K562 (cell line): ENCODE data around the gene OXT. TPM values are rescaled to one million over a fixed set of nuclear protein-coding genes. Genes with fewer than 3 reads are reported as not detected.

ENCODE experiments used
- ATAC-seq: fragments of 200-7000 bp; cut with Tn5 transposase; 3 replicates; pipeline ENCODE4 v1.9.1; 2020; ENCODE audit warnings: moderate library complexity
- BruUV-seq: library from RNA; stranded (reverse); fragments of 400-500 nt; replicated peaks from 2 replicates; lab custom pipeline; 2021; lab: Mats Ljungman, UMichigan
- CTCF ChIA-PET: fragments of 300-600 bp; formaldehyde crosslinking; extraction: SDS; loops from one replicate; lab custom pipeline; 2021; ENCODE audit warnings: low intra/inter-chr PET ratio; lab: Yijun Ruan, JAX
- POLR2A ChIA-PET: fragments of 300-600, 350-650 bp; sonication (Branson Sonifier 250); formaldehyde crosslinking; extraction: SDS; loops from one replicate; lab custom pipeline; 2021; ENCODE audit warnings: antibody characterized with exemption, inconsistent platforms; lab: Yijun Ruan, JAX
- DNase-seq, 4 experiments: peaks; one replicate each; pipeline versions ENCODE4 v3.0.0 to v3.0.0-alpha.2; 2011 to 2018; ENCODE audit warnings: low spot score in 3 of 4, mixed read lengths in 3 of 4; ENCODE audit errors: extremely low read depth in 1 of 4
- FAIRE-seq: peaks from 2 replicates; lab custom pipeline; 2011; peaks lifted over from hg19 to GRCh38; lab: Jason Lieb, UNC
- H2AFZ ChIP-seq: 2 replicates; pipeline ENCODE4 v1.6.0; 2011; ENCODE audit warnings: low read depth, low read length, control low read depth, inconsistent platforms
- H3K27ac ChIP-seq: fragments of 200-600 bp; 3 replicates; pipeline ENCODE4 v1.8.0; 2011; ENCODE audit warnings: low read depth, mild to moderate bottlenecking, control low read depth, inconsistent platforms, low read length, moderate library complexity, mixed read lengths; ENCODE audit errors: extremely low read depth
- H3K27me3 ChIP-seq, 2 experiments: fragments of 300-600 bp in 1 of 2; 2 replicates in 1 of 2; 3 replicates in 1 of 2; pipeline versions ENCODE4 v1.6.0 to v1.8.0; 2011; ENCODE audit warnings: inconsistent platforms in 2 of 2, low read length in 2 of 2, mild to moderate bottlenecking in 1 of 2, mixed read lengths in 1 of 2, moderate library complexity in 1 of 2; ENCODE audit not compliant: control insufficient read depth in 2 of 2, insufficient read depth in 2 of 2
- H3K36me3 ChIP-seq: fragments of 300-600 bp; 3 replicates; pipeline ENCODE4 v1.8.0; 2011; ENCODE audit warnings: mild to moderate bottlenecking, low read length, inconsistent platforms; ENCODE audit not compliant: control insufficient read depth, insufficient read depth
- H3K4me1 ChIP-seq, 2 experiments: fragments of 200-600 bp in 1 of 2; replicated peaks in 1 of 2; 2 replicates in 1 of 2; 3 replicates in 1 of 2; pipeline versions ENCODE4 v1.5.1 to v1.8.0; 2011; ENCODE audit warnings: inconsistent platforms in 2 of 2, low read length in 2 of 2, mild to moderate bottlenecking in 1 of 2, mixed read lengths in 1 of 2, moderate library complexity in 1 of 2; ENCODE audit not compliant: control insufficient read depth in 2 of 2, insufficient read depth in 2 of 2
- H3K4me2 ChIP-seq: 2 replicates; pipeline ENCODE4 v1.6.1; 2011; ENCODE audit warnings: low read length, control low read depth, inconsistent platforms, mixed read lengths; ENCODE audit not compliant: insufficient read depth
- H3K4me3 ChIP-seq: fragments of 200-600 bp; sonication (generic), shearing (Covaris generic); 2 replicates; pipeline ENCODE4 v1.5.1; 2016; ENCODE audit warnings: control low read depth, inconsistent platforms
- H3K79me2 ChIP-seq: fragments of 200-600 bp; 3 replicates; pipeline ENCODE4 v1.8.0; 2011; ENCODE audit warnings: low read length, inconsistent platforms; ENCODE audit not compliant: control insufficient read depth, insufficient read depth
- H3K9ac ChIP-seq, 2 experiments: 2 replicates each; pipeline versions ENCODE4 v1.6.0 to v1.6.1; 2011; ENCODE audit warnings: low read depth in 2 of 2, low read length in 2 of 2, control low read depth in 1 of 2, inconsistent platforms in 1 of 2, mild to moderate bottlenecking in 1 of 2, mixed read lengths in 1 of 2; ENCODE audit not compliant: insufficient read depth in 1 of 2
- H3K9me1 ChIP-seq: one replicate; pipeline ENCODE4 v1.6.0; 2011; ENCODE audit warnings: inconsistent platforms, mild to moderate bottlenecking, low read length, moderate library complexity; ENCODE audit not compliant: control insufficient read depth, insufficient read depth
- H3K9me3 ChIP-seq: replicated peaks from 2 replicates; pipeline ENCODE4 v1.5.1; 2011; ENCODE audit warnings: low read depth, low read length, inconsistent platforms; ENCODE audit not compliant: control insufficient read depth, insufficient read depth
- H4K20me1 ChIP-seq: replicated peaks from 2 replicates; pipeline ENCODE4 v1.6.1; 2011; ENCODE audit warnings: low read length, inconsistent platforms, mixed read lengths; ENCODE audit not compliant: control insufficient read depth, insufficient read depth
- ATF1 ChIP-seq, 2 experiments: fragments of 450-650 bp in 1 of 2; IDR thresholded peaks; 2 replicates each; pipeline ENCODE4 v1.6.1; 2016; ENCODE audit warnings: missing compliant biosample characterization in 1 of 2, missing genetic modification characterization in 1 of 2
- BCOR ChIP-seq: fragments of 450-650 bp; IDR thresholded peaks from 2 replicates; pipeline ENCODE4 v1.6.1; 2016
- BRD9 ChIP-seq: fragments of 450-650 bp; IDR thresholded peaks from 2 replicates; pipeline ENCODE4 v1.6.1; 2018; ENCODE audit warnings: low read depth; ENCODE audit not compliant: partially characterized antibody
- CC2D1A ChIP-seq: fragments of 450-650 bp; IDR thresholded peaks from 2 replicates; pipeline ENCODE4 v1.6.1; 2017; ENCODE audit warnings: mild to moderate bottlenecking
- ESRRB ChIP-seq: fragments of 250-450 bp; sonication (Bioruptor Pico); IDR thresholded peaks from 2 replicates; pipeline ENCODE4 v1.5.0; 2020; ENCODE audit warnings: mild to moderate bottlenecking, moderate library complexity, borderline replicate concordance
- ILF3 ChIP-seq: fragments of 450-650 bp; IDR thresholded peaks from 2 replicates; pipeline ENCODE4 v1.6.1; 2018; ENCODE audit warnings: antibody characterized with exemption, mild to moderate bottlenecking, moderate library complexity, borderline replicate concordance
- LARP7 ChIP-seq: fragments of 450-650 bp; IDR thresholded peaks from 2 replicates; pipeline ENCODE4 v1.6.1; 2016
- NELFE ChIP-seq: IDR thresholded peaks from 2 replicates; pipeline ENCODE4 v1.6.1; 2011; ENCODE audit warnings: mild to moderate bottlenecking; ENCODE audit not compliant: insufficient read depth, insufficient read length
- TEAD2 ChIP-seq: fragments of 450-650 bp; IDR thresholded peaks from 2 replicates; pipeline ENCODE4 v1.6.1; 2016; ENCODE audit warnings: missing genetic modification characterization, control low read depth, missing compliant biosample characterization
- TFAM ChIP-seq: fragments of 250-450 bp; sonication (Bioruptor Pico); conservative IDR thresholded peaks from 2 replicates; pipeline ENCODE4 v1.5.0; 2021; ENCODE audit warnings: mild to moderate bottlenecking, moderate library complexity
- ZBED1 ChIP-seq: IDR thresholded peaks from 2 replicates; pipeline ENCODE4 v1.6.1; 2014
- ZC3H4 ChIP-seq: sonication (generic); formaldehyde crosslinking; IDR thresholded peaks from 2 replicates; pipeline ENCODE4 v1.9.0; 2021; ENCODE audit warnings: missing genetic modification reagents, borderline replicate concordance
- ZNF143 ChIP-seq: sonication (generic); formaldehyde crosslinking; IDR thresholded peaks from 2 replicates; pipeline ENCODE4 v1.9.0; 2022; ENCODE audit warnings: mild to moderate bottlenecking, missing genetic modification reagents
- WGBS: fragments of 100-300 bp; shearing (Covaris generic); methylation state at CpG from one replicate; pipeline ENCODE4 v1.1.6; 2016; ENCODE audit warnings: low coverage, mixed read lengths; ENCODE audit not compliant: insufficient coverage; ENCODE audit errors: missing lambda C conversion rate; 5-methylcytosine and 5-hydroxymethylcytosine counted together
- in situ Hi-C: fragments of 300-500 bp; cut with MboI; formaldehyde crosslinking; loops from 4 replicates; pipeline ENCODE4 v1.15.0; 2018; ENCODE audit warnings: inconsistent platforms, mixed read lengths
- intact Hi-C: fragments of 100-400 bp; cut with micrococcal nuclease; formaldehyde crosslinking; loops from 2 replicates; pipeline ENCODE4 v1.14.2; 2022
- polyA plus RNA-seq, 8 experiments: library from polyadenylated mRNA; depleted of rRNA in 4 of 8; stranded (reverse) in 5 of 8; unstranded in 3 of 8; fragments of >200 nt; fragmentation: Nextera tagmentation in 2 of 8; fragmentation: Illumina TruSeq in 1 of 8; extraction: Ambion mirVana in 2 of 8; extraction: Trizol in 1 of 8; gene quantifications; 2 replicates each; pipeline versions ENCODE4 v1.2.1 to v1.2.3, GENCODE V29; 2011 to 2014; ENCODE audit warnings: inconsistent platforms in 1 of 8, missing spikeins in 1 of 8
- total RNA-seq, 7 experiments: library from RNA; depleted of rRNA in 6 of 7; stranded (reverse); fragments of >200 nt in 6 of 7; fragmentation: Illumina TruSeq in 2 of 7; extraction: Trizol in 2 of 7; gene quantifications; 2 replicates each; pipeline versions ENCODE4 v1.2.1 to v1.2.3, GENCODE V29; 2011 to 2021; ENCODE audit warnings: low replicate concordance in 1 of 7
- TF ChIP-seq, protein P1 (sequence below): fragments of 200-400 bp; formaldehyde crosslinking; IDR thresholded peaks from 2 replicates; pipeline ENCODE4 v1.6.1; 2017; ENCODE audit warnings: mild to moderate bottlenecking, low read depth, low read length, moderate library complexity

Gene OXT
- total and polyA plus RNA-seq, 9 of the 15 experiments (the other 6 are each of a cell fraction or from before 2014, with no cell fraction given) = not detected

DNA sequence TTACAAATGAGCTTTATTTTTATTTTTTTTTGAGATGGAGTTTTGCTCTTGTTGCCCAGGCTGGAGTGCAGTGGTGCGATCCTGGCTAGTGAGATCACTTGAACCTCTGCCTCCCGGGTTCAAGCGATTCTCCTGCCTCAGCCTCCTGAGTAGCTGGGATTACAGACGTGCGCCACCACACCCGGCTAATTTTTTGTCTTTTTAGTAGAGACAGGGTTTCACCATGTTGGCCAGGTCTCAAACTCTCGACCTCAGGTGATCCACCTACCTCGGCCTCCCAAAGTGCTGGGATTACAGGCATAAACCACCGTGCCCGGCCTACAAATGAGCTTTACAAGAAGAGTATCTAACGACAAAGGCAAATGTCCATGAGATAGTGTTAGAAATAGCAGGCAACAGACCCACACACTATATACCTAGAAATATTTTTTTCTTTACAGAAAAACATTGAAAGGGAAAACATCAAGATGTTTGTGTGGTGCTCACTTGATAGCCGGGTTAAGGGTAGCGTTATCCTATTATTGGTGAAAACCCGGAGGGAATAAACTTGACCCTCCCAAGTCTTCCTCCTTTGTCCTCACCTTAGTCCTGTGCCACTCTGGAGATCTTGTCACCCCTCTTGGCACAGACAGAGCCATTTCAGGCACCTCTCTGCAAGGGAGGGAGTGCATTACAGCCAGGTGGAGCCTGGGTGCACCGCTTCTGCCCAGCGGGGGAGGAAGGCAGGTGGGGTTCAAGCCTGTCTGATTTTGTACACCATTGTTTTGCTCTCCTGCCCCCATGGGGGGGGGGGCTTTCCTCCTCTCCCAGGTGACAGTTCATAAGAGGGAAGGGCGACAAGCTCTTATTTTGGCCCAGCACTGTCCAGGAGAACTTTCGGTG lies 34.1 kb downstream of the OXT start:
- no peak overlapping the region for H2AFZ ChIP-seq
- H3K27me3 ChIP-seq = no peaks in the 10 kb centered on the region
- CTCF ChIA-PET = no interaction called here
- in situ Hi-C loops (no loop called here), intact Hi-C loops (loop anchor here (2.0 to 5.0 kb wide), 2 partner anchors 38 to 51 kb away; no protein-coding TSS in a partner anchor)
- no peak for ATAC-seq
- no peaks in the 10 kb centered on the region for H3K79me2 ChIP-seq
- peaks cover 0 to 7% of the 10 kb centered on the region in 2 experiments; a peak in 2 of 5 replicates for H3K4me1 ChIP-seq
- TF ChIP-seq ZC3H4 (CRISPR knock-in tag) = no peak
- no peak for TF ChIP-seq CC2D1A
- no peaks in the 10 kb centered on the region for H3K9me1 ChIP-seq
- H3K4me2 ChIP-seq = no peak overlapping the region
- no peak overlapping the region for H3K4me3 ChIP-seq
- BruUV-seq = no TSS peak
- no peak for FAIRE-seq
- no peak for DNase-seq
- 61% methylated on average over 16 of the region's 18 CpGs for WGBS
- POLR2A ChIA-PET = interaction anchor here (1.6 kb wide), 1 partner anchor 23 kb away, joined by 3 read pairs; no protein-coding TSS in a partner anchor
- H3K9me3 ChIP-seq = no peaks in the 10 kb centered on the region
- no peak overlapping the region for H3K27ac ChIP-seq
- no peak overlapping the region for H3K9ac ChIP-seq
- no peaks in the 10 kb centered on the region for H4K20me1 ChIP-seq
- no peaks in the 10 kb centered on the region; the same call in 2 of the 3 replicates for H3K36me3 ChIP-seq

DNA sequence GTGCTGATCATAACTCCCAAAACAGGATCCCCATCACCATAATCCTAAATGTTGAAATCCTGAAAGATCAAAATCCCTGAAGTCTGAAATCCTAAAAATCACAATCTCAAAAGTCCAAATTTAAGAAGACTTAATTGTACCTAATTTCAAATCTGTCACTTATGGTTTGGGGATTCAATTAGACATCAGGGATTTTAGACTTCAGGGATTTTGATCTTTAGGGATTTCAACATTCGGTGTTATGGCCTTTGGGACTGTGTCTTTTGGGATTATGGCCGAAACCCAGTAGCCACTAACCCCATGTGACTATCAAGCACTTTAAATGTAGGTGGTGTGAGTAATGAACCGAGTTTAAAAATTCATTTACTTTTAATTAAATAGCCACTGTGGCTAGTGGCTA lies 34.8 kb downstream of the OXT start:
- ATAC-seq = no peak
- H3K9me1 ChIP-seq = no peaks in the 10 kb centered on the region
- H3K27ac ChIP-seq = no peak overlapping the region
- CTCF ChIA-PET = no interaction called here
- H3K4me1 ChIP-seq = peaks cover 0 to 7% of the 10 kb centered on the region in 2 experiments; a peak in 2 of 5 replicates
- peaks cover under 1% of the 10 kb centered on the region; the same call in 1 of the 2 replicates for H4K20me1 ChIP-seq
- POLR2A ChIA-PET = interaction anchor here (1.6 kb wide), 1 partner anchor 22 kb away, joined by 3 read pairs; no protein-coding TSS in a partner anchor
- BruUV-seq = no TSS peak
- H2AFZ ChIP-seq = no peak overlapping the region
- H3K4me3 ChIP-seq = no peak overlapping the region
- no peak for FAIRE-seq
- H3K79me2 ChIP-seq = no peaks in the 10 kb centered on the region
- no peaks in the 10 kb centered on the region for H3K27me3 ChIP-seq
- no peak overlapping the region for H3K9ac ChIP-seq
- 65% methylated on average over 3 of the region's 3 CpGs for WGBS
- intact Hi-C loops (loop anchor here (5.0 kb wide), 1 partner anchor 39 kb away; no protein-coding TSS in a partner anchor), in situ Hi-C loops (no loop called here)
- no peak for DNase-seq
- H3K36me3 ChIP-seq = no peaks in the 10 kb centered on the region; the same call in 2 of the 3 replicates
- no peak overlapping the region for H3K4me2 ChIP-seq
- no peaks in the 10 kb centered on the region for H3K9me3 ChIP-seq
- no peak for TF ChIP-seq LARP7
- TF ChIP-seq ZBED1 = no peak
- no peak for TF ChIP-seq ATF1 (CRISPR knock-in tag; IDR thresholded peaks at IDR 0.05)
- TF ChIP-seq ATF1 (tag; IDR thresholded peaks at IDR 0.05) = no peak
- TF ChIP-seq BCOR = no peak
- TF ChIP-seq, protein P1, sequence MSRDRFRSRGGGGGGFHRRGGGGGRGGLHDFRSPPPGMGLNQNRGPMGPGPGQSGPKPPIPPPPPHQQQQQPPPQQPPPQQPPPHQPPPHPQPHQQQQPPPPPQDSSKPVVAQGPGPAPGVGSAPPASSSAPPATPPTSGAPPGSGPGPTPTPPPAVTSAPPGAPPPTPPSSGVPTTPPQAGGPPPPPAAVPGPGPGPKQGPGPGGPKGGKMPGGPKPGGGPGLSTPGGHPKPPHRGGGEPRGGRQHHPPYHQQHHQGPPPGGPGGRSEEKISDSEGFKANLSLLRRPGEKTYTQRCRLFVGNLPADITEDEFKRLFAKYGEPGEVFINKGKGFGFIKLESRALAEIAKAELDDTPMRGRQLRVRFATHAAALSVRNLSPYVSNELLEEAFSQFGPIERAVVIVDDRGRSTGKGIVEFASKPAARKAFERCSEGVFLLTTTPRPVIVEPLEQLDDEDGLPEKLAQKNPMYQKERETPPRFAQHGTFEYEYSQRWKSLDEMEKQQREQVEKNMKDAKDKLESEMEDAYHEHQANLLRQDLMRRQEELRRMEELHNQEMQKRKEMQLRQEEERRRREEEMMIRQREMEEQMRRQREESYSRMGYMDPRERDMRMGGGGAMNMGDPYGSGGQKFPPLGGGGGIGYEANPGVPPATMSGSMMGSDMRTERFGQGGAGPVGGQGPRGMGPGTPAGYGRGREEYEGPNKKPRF = no peak
- TF ChIP-seq BRD9 = no peak
- no peak for TF ChIP-seq TFAM (CRISPR knock-in tag)
- no peak for TF ChIP-seq ESRRB (CRISPR knock-in tag)
- TF ChIP-seq ZNF143 (CRISPR knock-in tag) = no peak
- TF ChIP-seq NELFE = no peak
- no peak for TF ChIP-seq TEAD2 (tag)
- no peak for TF ChIP-seq ILF3
